SK-N-SH treated with all-trans-retinoic acid at 6 μM for 48 hours (cell line): ENCODE results near the gene EMP3.

ENCODE experiments used
- ATAC-seq: fragments of 200-7000 bp; cut with Tn5 transposase; 3 replicates; pipeline ENCODE4 v1.9.1; 2020; ENCODE audit warnings: mild to moderate bottlenecking, moderate library complexity
- ARNTL ChIP-seq: fragments of 450-650 bp; formaldehyde crosslinking; IDR thresholded peaks from 2 replicates; pipeline ENCODE4 v1.5.0; 2020; ENCODE audit warnings: low read depth, mild to moderate bottlenecking, moderate library complexity, borderline replicate concordance
- BACH2 ChIP-seq: fragments of 250-450 bp; sonication (Bioruptor Pico); IDR thresholded peaks from 2 replicates; pipeline ENCODE4 v1.9.0; 2021; ENCODE audit warnings: mild to moderate bottlenecking, borderline replicate concordance
- CSDC2 ChIP-seq: fragments of 250-450 bp; sonication (Bioruptor Pico); IDR thresholded peaks from 2 replicates; pipeline ENCODE4 v1.5.0; 2020; ENCODE audit warnings: mild to moderate bottlenecking, moderate library complexity
- ESRRG ChIP-seq: fragments of 250-450 bp; sonication (Bioruptor Pico); IDR thresholded peaks from 2 replicates; pipeline ENCODE4 v1.6.1; 2021; ENCODE audit warnings: mild to moderate bottlenecking
- GLIS3 ChIP-seq: fragments of 250-450 bp; sonication (Bioruptor Pico); IDR thresholded peaks from 2 replicates; pipeline ENCODE4 v1.5.0; 2020; ENCODE audit warnings: mild to moderate bottlenecking, moderate library complexity
- ISL1 ChIP-seq: fragments of 250-450 bp; sonication (Bioruptor Pico); IDR thresholded peaks from 2 replicates; pipeline ENCODE4 v2.1.2; 2022; ENCODE audit warnings: mild to moderate bottlenecking, moderate library complexity
- POU6F1 ChIP-seq: fragments of 250-450 bp; sonication (Bioruptor Pico); IDR thresholded peaks from 2 replicates; pipeline ENCODE4 v1.8.0; 2021; ENCODE audit warnings: low read depth, mild to moderate bottlenecking, moderate library complexity, borderline replicate concordance
- PPARA ChIP-seq: fragments of 250-450 bp; sonication (Bioruptor Pico); IDR thresholded peaks from 2 replicates; pipeline ENCODE4 v1.5.0; 2020; ENCODE audit warnings: mild to moderate bottlenecking, borderline replicate concordance
- RARB ChIP-seq: fragments of 250-450 bp; sonication (Bioruptor Pico); IDR thresholded peaks from 2 replicates; pipeline ENCODE4 v1.8.0; 2021; ENCODE audit warnings: mild to moderate bottlenecking, moderate library complexity
- SNAI2 ChIP-seq: fragments of 250-450 bp; sonication (Bioruptor Pico); IDR thresholded peaks from 2 replicates; pipeline ENCODE4 v1.5.0; 2020; ENCODE audit warnings: mild to moderate bottlenecking, moderate library complexity
- TCF4 ChIP-seq: fragments of 250-450 bp; sonication (Bioruptor Pico); IDR thresholded peaks from 2 replicates; pipeline ENCODE4 v1.8.0; 2021; ENCODE audit warnings: mild to moderate bottlenecking, moderate library complexity, borderline replicate concordance
- TOX ChIP-seq: fragments of 250-450 bp; sonication (Bioruptor Pico); IDR thresholded peaks from 2 replicates; pipeline ENCODE4 v1.8.0; 2021; ENCODE audit warnings: mild to moderate bottlenecking, moderate library complexity, borderline replicate concordance
- ZC3H10 ChIP-seq: fragments of 250-450 bp; sonication (Bioruptor Pico); IDR thresholded peaks from 2 replicates; pipeline ENCODE4 v1.5.1; 2021; ENCODE audit warnings: mild to moderate bottlenecking, moderate library complexity
- ZFP3 ChIP-seq: fragments of 250-450 bp; sonication (Bioruptor Pico); IDR thresholded peaks from 2 replicates; pipeline ENCODE4 v1.5.0; 2020; ENCODE audit warnings: mild to moderate bottlenecking, moderate library complexity
- ZFP30 ChIP-seq: fragments of 450-650 bp; formaldehyde crosslinking; IDR thresholded peaks from 2 replicates; pipeline ENCODE4 v1.5.0; 2022; ENCODE audit warnings: mild to moderate bottlenecking, moderate library complexity
- ZNF565 ChIP-seq: fragments of 450-650 bp; formaldehyde crosslinking; conservative IDR thresholded peaks from 2 replicates; pipeline ENCODE4 v1.5.0; 2020; ENCODE audit warnings: low read depth, mild to moderate bottlenecking, moderate library complexity
- ZNF70 ChIP-seq: fragments of 450-650 bp; formaldehyde crosslinking; IDR thresholded peaks from 2 replicates; pipeline ENCODE4 v1.5.0; 2020; ENCODE audit warnings: mild to moderate bottlenecking, moderate library complexity
- ZNF8 ChIP-seq: fragments of 450-650 bp; formaldehyde crosslinking; IDR thresholded peaks from 2 replicates; pipeline ENCODE4 v1.5.0; 2020; ENCODE audit warnings: mild to moderate bottlenecking, moderate library complexity
- TF ChIP-seq, protein P1 (sequence below): fragments of 250-450 bp; sonication (Bioruptor Pico); IDR thresholded peaks from 2 replicates; pipeline ENCODE4 v1.5.0; 2020; ENCODE audit warnings: mild to moderate bottlenecking, moderate library complexity
- TF ChIP-seq, protein P2 (sequence below): fragments of 250-450 bp; sonication (Bioruptor Pico); IDR thresholded peaks from 2 replicates; pipeline ENCODE4 v1.8.0; 2020; ENCODE audit warnings: mild to moderate bottlenecking, moderate library complexity, borderline replicate concordance

Gene EMP3

GRCh38 chr19:48325265-48325910 lies at the start of gene EMP3:
Gene EMP3 (plus strand): TSS chr19:48325552. CDS start chr19:48326845, 1,293 bp downstream.
- ATAC-seq = peak; percentile 54
- TF ChIP-seq ZNF70 (CRISPR knock-in tag) (no peak), RARB (CRISPR knock-in tag) (no peak), SNAI2 (CRISPR knock-in tag) (no peak), ZNF565 (CRISPR knock-in tag) (no peak), GLIS3 (CRISPR knock-in tag) (no peak), BACH2 (no peak), TCF4 (CRISPR knock-in tag) (no peak), ARNTL (no peak), ESRRG (CRISPR knock-in tag) (no peak), POU6F1 (CRISPR knock-in tag) (no peak)
- TF ChIP-seq, protein P1, sequence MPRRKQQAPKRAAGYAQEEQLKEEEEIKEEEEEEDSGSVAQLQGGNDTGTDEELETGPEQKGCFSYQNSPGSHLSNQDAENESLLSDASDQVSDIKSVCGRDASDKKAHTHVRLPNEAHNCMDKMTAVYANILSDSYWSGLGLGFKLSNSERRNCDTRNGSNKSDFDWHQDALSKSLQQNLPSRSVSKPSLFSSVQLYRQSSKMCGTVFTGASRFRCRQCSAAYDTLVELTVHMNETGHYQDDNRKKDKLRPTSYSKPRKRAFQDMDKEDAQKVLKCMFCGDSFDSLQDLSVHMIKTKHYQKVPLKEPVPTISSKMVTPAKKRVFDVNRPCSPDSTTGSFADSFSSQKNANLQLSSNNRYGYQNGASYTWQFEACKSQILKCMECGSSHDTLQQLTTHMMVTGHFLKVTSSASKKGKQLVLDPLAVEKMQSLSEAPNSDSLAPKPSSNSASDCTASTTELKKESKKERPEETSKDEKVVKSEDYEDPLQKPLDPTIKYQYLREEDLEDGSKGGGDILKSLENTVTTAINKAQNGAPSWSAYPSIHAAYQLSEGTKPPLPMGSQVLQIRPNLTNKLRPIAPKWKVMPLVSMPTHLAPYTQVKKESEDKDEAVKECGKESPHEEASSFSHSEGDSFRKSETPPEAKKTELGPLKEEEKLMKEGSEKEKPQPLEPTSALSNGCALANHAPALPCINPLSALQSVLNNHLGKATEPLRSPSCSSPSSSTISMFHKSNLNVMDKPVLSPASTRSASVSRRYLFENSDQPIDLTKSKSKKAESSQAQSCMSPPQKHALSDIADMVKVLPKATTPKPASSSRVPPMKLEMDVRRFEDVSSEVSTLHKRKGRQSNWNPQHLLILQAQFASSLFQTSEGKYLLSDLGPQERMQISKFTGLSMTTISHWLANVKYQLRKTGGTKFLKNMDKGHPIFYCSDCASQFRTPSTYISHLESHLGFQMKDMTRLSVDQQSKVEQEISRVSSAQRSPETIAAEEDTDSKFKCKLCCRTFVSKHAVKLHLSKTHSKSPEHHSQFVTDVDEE (CRISPR knock-in tag) = no peak
- TF ChIP-seq, all 23 proteins: peak for 0

DNA sequence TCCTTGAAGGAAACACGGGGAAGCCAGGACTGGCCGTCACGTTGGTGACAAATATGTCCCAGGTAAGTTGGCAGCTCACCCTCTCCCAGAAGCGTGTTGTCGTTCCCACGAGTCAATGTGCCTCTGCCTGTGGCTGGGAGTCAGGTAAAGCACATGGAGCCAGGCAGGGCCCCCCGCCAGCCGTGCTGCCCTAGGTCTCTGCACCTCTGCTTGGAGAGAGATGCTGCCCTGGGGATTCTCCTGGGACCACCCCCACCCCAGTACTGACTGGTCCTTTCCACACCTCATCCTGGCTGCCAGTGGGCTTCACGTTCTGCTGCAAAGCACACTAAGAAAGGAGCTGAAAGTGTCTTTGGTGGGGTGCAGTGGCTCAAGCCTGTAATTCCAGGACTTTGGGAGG lies 45.6 kb upstream of the EMP3 start:
- TF ChIP-seq ESRRG (CRISPR knock-in tag) = no peak
- no peak for TF ChIP-seq PPARA (CRISPR knock-in tag)
- no peak for TF ChIP-seq ZC3H10 (CRISPR knock-in tag)
- no peak for TF ChIP-seq ZFP3 (CRISPR knock-in tag)
- no peak for TF ChIP-seq CSDC2 (CRISPR knock-in tag)
- no peak for TF ChIP-seq ZFP30 (CRISPR knock-in tag)
- TF ChIP-seq, protein P1 (CRISPR knock-in tag) = no peak
- no peak for TF ChIP-seq ZNF70 (CRISPR knock-in tag)
- TF ChIP-seq SNAI2 (CRISPR knock-in tag) = no peak
- ATAC-seq = no peak

- ATAC-seq = no peak; the same call in 2 of the 3 replicates
- TF ChIP-seq ESRRG (CRISPR knock-in tag) (no peak), ZNF70 (CRISPR knock-in tag) (no peak), ZNF565 (CRISPR knock-in tag) (no peak), ZNF8 (CRISPR knock-in tag) (no peak), POU6F1 (CRISPR knock-in tag) (no peak), RARB (CRISPR knock-in tag) (no peak), CSDC2 (CRISPR knock-in tag) (no peak), TOX (CRISPR knock-in tag) (no peak), ZFP30 (CRISPR knock-in tag) (no peak), ISL1 (CRISPR knock-in tag) (no peak), BACH2 (no peak), TCF4 (CRISPR knock-in tag) (no peak)
- TF ChIP-seq, protein P2, sequence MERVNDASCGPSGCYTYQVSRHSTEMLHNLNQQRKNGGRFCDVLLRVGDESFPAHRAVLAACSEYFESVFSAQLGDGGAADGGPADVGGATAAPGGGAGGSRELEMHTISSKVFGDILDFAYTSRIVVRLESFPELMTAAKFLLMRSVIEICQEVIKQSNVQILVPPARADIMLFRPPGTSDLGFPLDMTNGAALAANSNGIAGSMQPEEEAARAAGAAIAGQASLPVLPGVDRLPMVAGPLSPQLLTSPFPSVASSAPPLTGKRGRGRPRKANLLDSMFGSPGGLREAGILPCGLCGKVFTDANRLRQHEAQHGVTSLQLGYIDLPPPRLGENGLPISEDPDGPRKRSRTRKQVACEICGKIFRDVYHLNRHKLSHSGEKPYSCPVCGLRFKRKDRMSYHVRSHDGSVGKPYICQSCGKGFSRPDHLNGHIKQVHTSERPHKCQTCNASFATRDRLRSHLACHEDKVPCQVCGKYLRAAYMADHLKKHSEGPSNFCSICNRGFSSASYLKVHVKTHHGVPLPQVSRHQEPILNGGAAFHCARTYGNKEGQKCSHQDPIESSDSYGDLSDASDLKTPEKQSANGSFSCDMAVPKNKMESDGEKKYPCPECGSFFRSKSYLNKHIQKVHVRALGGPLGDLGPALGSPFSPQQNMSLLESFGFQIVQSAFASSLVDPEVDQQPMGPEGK (CRISPR knock-in tag) = no peak
These were observed 41.4 kb upstream of the EMP3 start for GRCh38 chr19:48283908-48284307.
